Neural progenitor cell (in vitro differentiated cells): ENCODE measurements around the gene MEFV.

ENCODE experiments used
- CTCF ChIP-seq: fragments of 200-600 bp; sonication (generic); IDR thresholded peaks from 2 replicates; pipeline ENCODE4 v1.5.1; 2017; ENCODE audit warnings: antibody characterized with exemption, mild to moderate bottlenecking
- EZH2 ChIP-seq: fragments of 200-600 bp; sonication (generic); IDR thresholded peaks from 2 replicates; pipeline ENCODE4 v1.6.1; 2017; ENCODE audit warnings: antibody characterized with exemption, mild to moderate bottlenecking, moderate library complexity

- TF ChIP-seq CTCF (no peak), EZH2 (no peak)
Measured at GRCh38 chr16:3212006-3212405, 44.4 kb downstream of the MEFV start.
